Astrocyte (in vitro differentiated cells and primary cell): Measurements from ENCODE around the gene BICDL2. TPM values are rescaled to one million over a fixed set of nuclear protein-coding genes. Genes with fewer than 3 reads are reported as not detected.

Experiments used
- DNase-seq: peaks from one replicate; pipeline ENCODE4 v3.0.0-alpha.2; 2010; ENCODE audit warnings: low read depth
- FAIRE-seq: peaks from 2 replicates; lab custom pipeline; 2011; peaks lifted over from hg19 to GRCh38; lab: Jason Lieb, UNC
- H2AFZ ChIP-seq: 2 replicates; pipeline ENCODE4 v1.6.0; 2012; ENCODE audit warnings: low read depth, low read length, inconsistent platforms
- H3K27ac ChIP-seq: 2 replicates; pipeline ENCODE4 v1.5.1; 2011; ENCODE audit warnings: low read depth, low read length, inconsistent platforms
- H3K27me3 ChIP-seq: 2 replicates; pipeline ENCODE4 v1.6.0; 2011; ENCODE audit warnings: low read length, inconsistent platforms; ENCODE audit not compliant: insufficient read depth
- H3K36me3 ChIP-seq: 2 replicates; pipeline ENCODE4 v1.5.1; 2011; ENCODE audit warnings: low read length, inconsistent platforms; ENCODE audit not compliant: insufficient read depth
- H3K4me1 ChIP-seq: 2 replicates; pipeline ENCODE4 v1.5.1; 2011; ENCODE audit warnings: low read length, inconsistent platforms; ENCODE audit not compliant: insufficient read depth
- H3K4me2 ChIP-seq: 2 replicates; pipeline ENCODE4 v1.6.0; 2012; ENCODE audit warnings: low read length, inconsistent platforms
- H3K4me3 ChIP-seq: 2 replicates; pipeline ENCODE4 v1.5.1; 2011; ENCODE audit warnings: low read depth, mild to moderate bottlenecking, low read length, inconsistent platforms; ENCODE audit not compliant: insufficient read depth
- H3K79me2 ChIP-seq: 2 replicates; pipeline ENCODE4 v1.6.0; 2012; ENCODE audit warnings: mild to moderate bottlenecking, low read length, inconsistent platforms; ENCODE audit not compliant: insufficient read depth
- H3K9ac ChIP-seq: 2 replicates; pipeline ENCODE4 v1.6.0; 2012; ENCODE audit warnings: mild to moderate bottlenecking, low read length, inconsistent platforms
- H3K9me3 ChIP-seq: 2 replicates; pipeline ENCODE4 v1.5.1; 2012; ENCODE audit warnings: low read depth, mild to moderate bottlenecking, low read length, inconsistent platforms; ENCODE audit not compliant: insufficient read depth
- H4K20me1 ChIP-seq: 2 replicates; pipeline ENCODE4 v1.6.0; 2012; ENCODE audit warnings: low read length, inconsistent platforms; ENCODE audit not compliant: insufficient read depth
- H3K27ac Mint-ChIP-seq: one replicate; pipeline ENCODE4 v1.8.0; 2021; ENCODE audit warnings: mild to moderate bottlenecking, mixed read lengths; ENCODE audit not compliant: unreplicated experiment
- H3K27me3 Mint-ChIP-seq: one replicate; pipeline ENCODE4 v1.8.0; 2021; ENCODE audit warnings: low read depth, mixed read lengths; ENCODE audit not compliant: unreplicated experiment
- H3K36me3 Mint-ChIP-seq: one replicate; pipeline ENCODE4 v1.8.0; 2021; ENCODE audit warnings: low read depth, mixed read lengths; ENCODE audit not compliant: unreplicated experiment
- H3K4me1 Mint-ChIP-seq: one replicate; pipeline ENCODE4 v1.8.0; 2021; ENCODE audit warnings: low read depth, mixed read lengths; ENCODE audit not compliant: unreplicated experiment
- H3K4me3 Mint-ChIP-seq: one replicate; pipeline ENCODE4 v1.8.0; 2021; ENCODE audit warnings: mild to moderate bottlenecking, moderate library complexity, mixed read lengths; ENCODE audit not compliant: unreplicated experiment
- H3K9me3 Mint-ChIP-seq: one replicate; pipeline ENCODE4 v1.8.0; 2021; ENCODE audit warnings: mild to moderate bottlenecking, mixed read lengths; ENCODE audit not compliant: unreplicated experiment
- EZH2 ChIP-seq: IDR thresholded peaks from 2 replicates; pipeline ENCODE4 v1.6.1; 2012; ENCODE audit warnings: mild to moderate bottlenecking, low read length, inconsistent platforms; ENCODE audit not compliant: insufficient read depth
- total RNA-seq: library from RNA; stranded (reverse); gene quantifications from 2 replicates; pipeline ENCODE4 v1.2.1, GENCODE V29; 2021
- TF ChIP-seq, protein P1 (sequence below): IDR thresholded peaks from 2 replicates; pipeline ENCODE4 v1.5.1; 2011; ENCODE audit warnings: low read depth, mild to moderate bottlenecking, inconsistent platforms, low read length, moderate library complexity; ENCODE audit not compliant: insufficient read depth

The BICDL2 gene
- total RNA-seq, 1 donor from 2014 or later, result 0.16 TPM

DNA sequence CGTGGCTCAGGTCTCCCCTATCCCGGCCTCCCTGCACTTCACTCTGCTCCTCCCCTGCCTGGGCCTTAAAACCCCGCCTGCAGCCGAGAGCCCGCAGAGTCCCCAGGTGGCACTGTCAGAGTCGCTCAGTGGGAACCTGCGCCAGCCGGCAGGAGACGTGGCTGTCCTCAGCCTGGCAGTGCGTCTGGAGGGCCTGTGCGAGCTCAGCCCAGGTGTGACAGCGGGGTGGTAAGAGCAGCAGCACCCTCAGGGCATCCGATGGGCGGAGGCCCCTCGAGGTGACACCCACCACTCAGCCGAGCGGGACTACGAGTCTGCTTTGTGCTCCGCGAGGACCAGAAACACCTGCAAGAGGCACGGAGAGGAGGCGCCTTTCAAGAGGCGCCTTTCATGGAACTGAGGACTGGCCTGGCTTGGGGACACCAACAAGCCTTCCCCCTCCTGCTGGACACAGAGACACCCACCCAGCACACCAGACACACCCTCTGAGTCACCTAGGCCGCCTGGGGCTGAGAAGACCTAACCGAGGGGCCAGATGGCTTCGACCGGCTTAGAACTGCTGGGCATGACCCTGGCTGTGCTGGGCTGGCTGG, 23.8 kb downstream of the BICDL2 start, which contains the start of gene CLDN9:
CLDN9 (plus strand) TSS at position 96 of the 593 bp plus-strand sequence; CDS start at position 536, 440 bp downstream.
- Histone ChIP-seq H3K79me2 (no peaks in the 10 kb centered on the region), H3K36me3 (no peaks in the 10 kb centered on the region), H3K27me3 (peaks cover 34% of the 10 kb centered on the region), H3K9ac (no peak within 1 kb of the TSS), H3K4me1 (peaks cover 23% of the 10 kb centered on the region), H3K9me3 (no peaks in the 10 kb centered on the region), H3K4me3 (no peak within 1 kb of the TSS), H3K27ac (no peak within 1 kb of the TSS), H3K4me2 (no peak within 1 kb of the TSS), H2AFZ (no peak within 1 kb of the TSS), H4K20me1 (peaks cover 5% of the 10 kb centered on the region)
- H3K27me3 Mint-ChIP-seq, result no peaks in the 10 kb centered on the region
- H3K4me3 Mint-ChIP-seq, result no peak within 1 kb of the TSS
- H3K4me1 Mint-ChIP-seq, result peaks cover 20% of the 10 kb centered on the region
- no peak for DNase-seq
- H3K27ac Mint-ChIP-seq, result no peak within 1 kb of the TSS
- TF ChIP-seq EZH2, result peak; percentile 84
- TF ChIP-seq, protein P1, sequence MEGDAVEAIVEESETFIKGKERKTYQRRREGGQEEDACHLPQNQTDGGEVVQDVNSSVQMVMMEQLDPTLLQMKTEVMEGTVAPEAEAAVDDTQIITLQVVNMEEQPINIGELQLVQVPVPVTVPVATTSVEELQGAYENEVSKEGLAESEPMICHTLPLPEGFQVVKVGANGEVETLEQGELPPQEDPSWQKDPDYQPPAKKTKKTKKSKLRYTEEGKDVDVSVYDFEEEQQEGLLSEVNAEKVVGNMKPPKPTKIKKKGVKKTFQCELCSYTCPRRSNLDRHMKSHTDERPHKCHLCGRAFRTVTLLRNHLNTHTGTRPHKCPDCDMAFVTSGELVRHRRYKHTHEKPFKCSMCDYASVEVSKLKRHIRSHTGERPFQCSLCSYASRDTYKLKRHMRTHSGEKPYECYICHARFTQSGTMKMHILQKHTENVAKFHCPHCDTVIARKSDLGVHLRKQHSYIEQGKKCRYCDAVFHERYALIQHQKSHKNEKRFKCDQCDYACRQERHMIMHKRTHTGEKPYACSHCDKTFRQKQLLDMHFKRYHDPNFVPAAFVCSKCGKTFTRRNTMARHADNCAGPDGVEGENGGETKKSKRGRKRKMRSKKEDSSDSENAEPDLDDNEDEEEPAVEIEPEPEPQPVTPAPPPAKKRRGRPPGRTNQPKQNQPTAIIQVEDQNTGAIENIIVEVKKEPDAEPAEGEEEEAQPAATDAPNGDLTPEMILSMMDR, result no peak
- no peak for FAIRE-seq
- H3K9me3 Mint-ChIP-seq, result no peaks in the 10 kb centered on the region
- H3K36me3 Mint-ChIP-seq, result peaks cover 3% of the 10 kb centered on the region

DNA sequence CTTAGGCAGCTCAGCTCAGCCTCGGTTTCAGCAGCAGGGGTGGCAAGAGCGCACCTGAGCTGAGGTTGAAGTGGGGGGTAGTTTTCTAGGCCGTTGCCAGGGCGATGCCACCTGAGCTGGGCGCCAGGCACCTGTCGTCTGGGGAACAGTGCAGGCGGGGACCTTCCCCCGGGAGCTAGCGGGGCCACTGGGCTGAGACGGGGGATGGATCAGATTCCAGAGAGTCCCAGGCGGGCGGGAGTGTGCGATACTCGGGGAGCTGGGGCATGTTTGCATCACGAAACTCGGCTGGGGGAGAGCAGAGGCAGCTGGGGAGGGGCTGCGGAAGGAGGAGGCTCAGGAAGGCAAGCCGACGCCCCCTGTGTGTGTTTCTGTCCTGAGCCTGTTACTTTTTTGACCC, 24.5 kb downstream of the BICDL2 start:
- no peak overlapping the region for H3K27ac Mint-ChIP-seq
- no peak for FAIRE-seq
- no peaks in the 10 kb centered on the region for H3K27me3 Mint-ChIP-seq
- Histone ChIP-seq H3K4me1 (peaks cover 22% of the 10 kb centered on the region), H3K4me3 (no peak overlapping the region), H3K9ac (no peak overlapping the region), H3K27ac (no peak overlapping the region), H3K36me3 (no peaks in the 10 kb centered on the region), H3K4me2 (no peak overlapping the region), H3K79me2 (no peaks in the 10 kb centered on the region), H3K9me3 (no peaks in the 10 kb centered on the region), H2AFZ (no peak overlapping the region), H3K27me3 (peaks cover 40% of the 10 kb centered on the region), H4K20me1 (peaks cover 5% of the 10 kb centered on the region)
- peak; percentile 80 for TF ChIP-seq EZH2
- TF ChIP-seq, protein P1, result no peak
- peaks cover 3% of the 10 kb centered on the region for H3K36me3 Mint-ChIP-seq
- peaks cover 24% of the 10 kb centered on the region for H3K4me1 Mint-ChIP-seq
- no peak for DNase-seq
- H3K4me3 Mint-ChIP-seq, result no peak overlapping the region
- H3K9me3 Mint-ChIP-seq, result no peaks in the 10 kb centered on the region

DNA sequence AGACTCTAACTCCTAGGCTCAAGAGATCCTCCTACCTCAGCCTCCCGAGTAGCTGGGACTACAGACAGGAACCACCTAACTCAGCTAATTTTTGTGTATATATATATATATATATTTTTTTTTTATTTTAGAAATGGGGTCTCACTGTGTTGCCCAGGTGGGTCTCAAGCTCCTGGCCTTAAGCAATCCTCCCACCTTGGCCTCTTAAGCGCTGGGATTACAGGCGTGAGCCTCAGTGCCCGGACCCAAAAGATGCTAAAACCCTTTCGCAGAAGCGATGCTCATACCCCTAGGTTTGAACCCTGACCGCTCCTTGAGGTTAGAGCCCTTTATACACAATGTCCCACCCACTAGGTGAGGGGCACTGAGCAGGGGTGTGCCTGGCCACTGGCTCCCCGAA, 26.2 kb downstream of the BICDL2 start:
- Mint-ChIP-seq H3K27ac (no peak overlapping the region), H3K27me3 (peaks cover 2% of the 10 kb centered on the region), H3K36me3 (peaks cover 3% of the 10 kb centered on the region), H3K9me3 (no peaks in the 10 kb centered on the region), H3K4me1 (peaks cover 19% of the 10 kb centered on the region), H3K4me3 (no peak overlapping the region)
- Histone ChIP-seq H4K20me1 (peaks cover 5% of the 10 kb centered on the region), H3K9me3 (no peaks in the 10 kb centered on the region), H3K4me2 (no peak overlapping the region), H3K36me3 (no peaks in the 10 kb centered on the region), H2AFZ (no peak overlapping the region), H3K4me3 (no peak overlapping the region), H3K27me3 (peaks cover 47% of the 10 kb centered on the region), H3K79me2 (no peaks in the 10 kb centered on the region), H3K9ac (no peak overlapping the region), H3K4me1 (peaks cover 22% of the 10 kb centered on the region), H3K27ac (no peak overlapping the region)
- no peak for TF ChIP-seq EZH2
- TF ChIP-seq, protein P1, result no peak
- FAIRE-seq (no peak), DNase-seq (no peak)
